ENCODE measurements around the gene RALB.

DNA sequence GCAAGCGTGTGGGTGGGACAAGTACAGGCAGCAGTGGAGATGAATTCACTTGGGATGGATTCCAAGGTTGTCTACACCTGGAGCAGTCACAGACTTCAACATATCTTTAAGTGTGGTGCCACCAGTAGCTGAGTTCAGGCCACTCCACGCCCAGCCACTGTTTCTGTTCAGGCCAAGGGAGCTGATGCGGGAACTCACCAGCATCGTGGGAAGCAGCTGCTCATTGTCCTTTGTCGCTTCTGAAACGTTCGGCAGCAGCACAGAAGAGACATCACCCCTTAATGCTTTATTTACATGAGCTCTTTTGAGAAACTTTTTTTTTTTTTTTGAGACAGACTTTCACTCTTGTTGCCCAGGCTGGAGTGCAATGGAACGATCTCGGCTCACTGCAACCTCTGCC is 73.4 kb downstream of the RALB start:
- no peak for TF ChIP-seq POLR2A (IDR thresholded peaks at IDR 0.05)
- TF ChIP-seq, protein P1, sequence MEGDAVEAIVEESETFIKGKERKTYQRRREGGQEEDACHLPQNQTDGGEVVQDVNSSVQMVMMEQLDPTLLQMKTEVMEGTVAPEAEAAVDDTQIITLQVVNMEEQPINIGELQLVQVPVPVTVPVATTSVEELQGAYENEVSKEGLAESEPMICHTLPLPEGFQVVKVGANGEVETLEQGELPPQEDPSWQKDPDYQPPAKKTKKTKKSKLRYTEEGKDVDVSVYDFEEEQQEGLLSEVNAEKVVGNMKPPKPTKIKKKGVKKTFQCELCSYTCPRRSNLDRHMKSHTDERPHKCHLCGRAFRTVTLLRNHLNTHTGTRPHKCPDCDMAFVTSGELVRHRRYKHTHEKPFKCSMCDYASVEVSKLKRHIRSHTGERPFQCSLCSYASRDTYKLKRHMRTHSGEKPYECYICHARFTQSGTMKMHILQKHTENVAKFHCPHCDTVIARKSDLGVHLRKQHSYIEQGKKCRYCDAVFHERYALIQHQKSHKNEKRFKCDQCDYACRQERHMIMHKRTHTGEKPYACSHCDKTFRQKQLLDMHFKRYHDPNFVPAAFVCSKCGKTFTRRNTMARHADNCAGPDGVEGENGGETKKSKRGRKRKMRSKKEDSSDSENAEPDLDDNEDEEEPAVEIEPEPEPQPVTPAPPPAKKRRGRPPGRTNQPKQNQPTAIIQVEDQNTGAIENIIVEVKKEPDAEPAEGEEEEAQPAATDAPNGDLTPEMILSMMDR (IDR thresholded peaks at IDR 0.05), result no peak
